WTC11 (cell line): ENCODE data around the gene PSMD11. TPM values are rescaled to one million over a fixed set of nuclear protein-coding genes. Genes with fewer than 3 reads are reported as not detected.

Source experiments
- ATAC-seq: fragments of 200-7000 bp; cut with Tn5 transposase; 2 replicates; pipeline ENCODE4 v1.10.0; 2021; ENCODE audit warnings: mild to moderate bottlenecking, moderate library complexity
- CTCF ChIA-PET: fragments of 300-600 bp; sonication (Branson Sonifier 250); formaldehyde crosslinking; loops from one replicate; lab custom pipeline; 2021; ENCODE audit warnings: antibody characterized with exemption; lab: Charles Lee
- POLR2A ChIA-PET: fragments of 350-600 bp; sonication (Branson Sonifier 250); formaldehyde crosslinking; loops from one replicate; lab custom pipeline; 2021; ENCODE audit warnings: antibody characterized with exemption; lab: Charles Lee
- DNase-seq: peaks from one replicate; pipeline ENCODE4 v3.0.0; 2021; ENCODE audit warnings: low spot score
- H3K27ac Mint-ChIP-seq: 2 replicates; pipeline ENCODE4 v1.8.0; 2021; ENCODE audit warnings: mixed read lengths
- H3K27me3 Mint-ChIP-seq: 2 replicates; pipeline ENCODE4 v1.8.0; 2021; ENCODE audit warnings: low read depth, mild to moderate bottlenecking, moderate library complexity, mixed read lengths
- H3K36me3 Mint-ChIP-seq: 2 replicates; pipeline ENCODE4 v1.8.0; 2021; ENCODE audit warnings: mixed read lengths
- H3K4me1 Mint-ChIP-seq: 2 replicates; pipeline ENCODE4 v1.8.0; 2022; ENCODE audit warnings: mixed read lengths
- H3K4me3 Mint-ChIP-seq: 2 replicates; pipeline ENCODE4 v1.8.0; 2021; ENCODE audit warnings: mild to moderate bottlenecking, moderate library complexity, mixed read lengths
- H3K9me3 Mint-ChIP-seq: 2 replicates; pipeline ENCODE4 v1.8.0; 2021; ENCODE audit warnings: mixed read lengths
- JAZF1 ChIP-seq: fragments of 250-450 bp; sonication (Bioruptor Pico); IDR thresholded peaks from 2 replicates; pipeline ENCODE4 v1.9.0; 2021; ENCODE audit warnings: moderate library complexity, mild to moderate bottlenecking, inconsistent platforms
- JUN ChIP-seq: sonication (generic); formaldehyde crosslinking; IDR thresholded peaks from 2 replicates; pipeline ENCODE4 v1.8.0; 2023; ENCODE audit warnings: mild to moderate bottlenecking, missing genetic modification reagents
- SMAD4 ChIP-seq: sonication (generic); formaldehyde crosslinking; IDR thresholded peaks from 2 replicates; pipeline ENCODE4 v1.8.0; 2022; ENCODE audit warnings: mild to moderate bottlenecking, missing genetic modification reagents
- total RNA-seq: library from RNA; stranded (reverse); gene quantifications from 3 replicates; pipeline ENCODE4 v1.2.3, GENCODE V29; 2021
- TF ChIP-seq, protein P1 (sequence below): sonication (generic); formaldehyde crosslinking; IDR thresholded peaks from 2 replicates; pipeline ENCODE4 v1.8.0; 2022; ENCODE audit warnings: mild to moderate bottlenecking, missing genetic modification reagents
- TF ChIP-seq, protein P2 (sequence below): sonication (generic); formaldehyde crosslinking; IDR thresholded peaks from 2 replicates; pipeline ENCODE4 v1.8.1; 2023; ENCODE audit warnings: mild to moderate bottlenecking, missing genetic modification reagents, moderate library complexity
- TF ChIP-seq, protein P3 (sequence below): sonication (generic); formaldehyde crosslinking; IDR thresholded peaks from 2 replicates; pipeline ENCODE4 v1.8.1; 2022; ENCODE audit warnings: low read depth, mild to moderate bottlenecking, moderate library complexity, missing genetic modification reagents, borderline replicate concordance
- TF ChIP-seq, protein P4 (sequence below): sonication (generic); formaldehyde crosslinking; conservative IDR thresholded peaks from 2 replicates; pipeline ENCODE4 v1.8.1; 2022; ENCODE audit warnings: mild to moderate bottlenecking, missing genetic modification reagents

Gene PSMD11
- total RNA-seq, 1 experiment from 2014 or later, result 155 TPM

DNA sequence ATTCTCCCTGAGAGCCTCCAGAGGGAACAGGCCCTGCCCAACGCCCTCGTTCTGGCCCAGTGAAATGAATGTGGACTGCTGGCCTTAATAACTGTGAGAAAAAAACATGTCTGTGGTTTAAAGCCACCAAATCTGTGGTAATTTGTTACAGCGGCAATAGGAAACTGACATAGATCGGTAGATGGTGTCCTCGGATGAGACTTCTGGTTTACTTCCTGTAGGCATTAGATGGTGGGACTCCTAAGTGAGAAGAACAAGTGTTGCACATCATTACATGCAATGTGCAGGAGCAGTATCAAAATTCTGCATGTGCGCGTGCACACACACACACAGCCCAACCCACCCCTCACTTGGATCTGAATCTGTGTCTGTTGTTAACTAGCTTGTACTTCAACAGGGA, 84.5 kb downstream of the PSMD11 start:
- CTCF ChIA-PET, result interaction anchor here (1.0 kb wide), 1 partner anchor 45 kb away, joined by 3 read pairs; no protein-coding TSS in a partner anchor
- no peak for ATAC-seq
- no peak overlapping the region for H3K4me3 Mint-ChIP-seq

DNA sequence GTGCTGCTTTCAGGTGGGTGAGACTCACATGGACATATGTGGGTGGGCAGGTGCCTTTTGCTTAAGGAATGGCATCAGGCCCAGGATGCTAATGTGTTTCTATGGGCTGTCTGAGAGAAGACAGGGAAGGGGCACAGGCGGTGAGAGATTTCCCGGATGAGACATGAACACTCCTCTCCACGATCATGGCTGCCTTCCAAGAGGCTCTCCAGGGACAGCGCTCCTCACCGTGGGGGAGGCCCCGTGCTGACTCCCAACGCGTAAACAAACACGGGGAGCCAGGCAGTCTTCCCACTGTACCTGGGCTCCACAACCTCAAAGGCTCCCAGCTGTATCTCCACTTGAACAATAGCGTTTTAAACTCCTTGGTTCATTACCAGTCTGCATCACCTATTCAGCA, 85.3 kb downstream of the PSMD11 start:
- POLR2A ChIA-PET, result interaction anchor here (0.6 kb wide), 1 partner anchor 42 kb away, joined by 3 read pairs; no protein-coding TSS in a partner anchor
- H3K27me3 Mint-ChIP-seq, result peaks cover 4% of the 10 kb centered on the region; the same call in 1 of the 2 replicates
- TF ChIP-seq, protein P1, sequence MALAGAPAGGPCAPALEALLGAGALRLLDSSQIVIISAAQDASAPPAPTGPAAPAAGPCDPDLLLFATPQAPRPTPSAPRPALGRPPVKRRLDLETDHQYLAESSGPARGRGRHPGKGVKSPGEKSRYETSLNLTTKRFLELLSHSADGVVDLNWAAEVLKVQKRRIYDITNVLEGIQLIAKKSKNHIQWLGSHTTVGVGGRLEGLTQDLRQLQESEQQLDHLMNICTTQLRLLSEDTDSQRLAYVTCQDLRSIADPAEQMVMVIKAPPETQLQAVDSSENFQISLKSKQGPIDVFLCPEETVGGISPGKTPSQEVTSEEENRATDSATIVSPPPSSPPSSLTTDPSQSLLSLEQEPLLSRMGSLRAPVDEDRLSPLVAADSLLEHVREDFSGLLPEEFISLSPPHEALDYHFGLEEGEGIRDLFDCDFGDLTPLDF (CRISPR knock-in tag), result no peak
- TF ChIP-seq, protein P2, sequence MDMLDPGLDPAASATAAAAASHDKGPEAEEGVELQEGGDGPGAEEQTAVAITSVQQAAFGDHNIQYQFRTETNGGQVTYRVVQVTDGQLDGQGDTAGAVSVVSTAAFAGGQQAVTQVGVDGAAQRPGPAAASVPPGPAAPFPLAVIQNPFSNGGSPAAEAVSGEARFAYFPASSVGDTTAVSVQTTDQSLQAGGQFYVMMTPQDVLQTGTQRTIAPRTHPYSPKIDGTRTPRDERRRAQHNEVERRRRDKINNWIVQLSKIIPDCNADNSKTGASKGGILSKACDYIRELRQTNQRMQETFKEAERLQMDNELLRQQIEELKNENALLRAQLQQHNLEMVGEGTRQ (CRISPR knock-in tag), result no peak
- TF ChIP-seq, protein P3, sequence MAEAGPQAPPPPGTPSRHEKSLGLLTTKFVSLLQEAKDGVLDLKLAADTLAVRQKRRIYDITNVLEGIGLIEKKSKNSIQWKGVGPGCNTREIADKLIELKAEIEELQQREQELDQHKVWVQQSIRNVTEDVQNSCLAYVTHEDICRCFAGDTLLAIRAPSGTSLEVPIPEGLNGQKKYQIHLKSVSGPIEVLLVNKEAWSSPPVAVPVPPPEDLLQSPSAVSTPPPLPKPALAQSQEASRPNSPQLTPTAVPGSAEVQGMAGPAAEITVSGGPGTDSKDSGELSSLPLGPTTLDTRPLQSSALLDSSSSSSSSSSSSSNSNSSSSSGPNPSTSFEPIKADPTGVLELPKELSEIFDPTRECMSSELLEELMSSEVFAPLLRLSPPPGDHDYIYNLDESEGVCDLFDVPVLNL (CRISPR knock-in tag), result no peak
- TF ChIP-seq, protein P4, sequence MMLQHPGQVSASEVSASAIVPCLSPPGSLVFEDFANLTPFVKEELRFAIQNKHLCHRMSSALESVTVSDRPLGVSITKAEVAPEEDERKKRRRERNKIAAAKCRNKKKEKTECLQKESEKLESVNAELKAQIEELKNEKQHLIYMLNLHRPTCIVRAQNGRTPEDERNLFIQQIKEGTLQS (CRISPR knock-in tag), result no peak
- TF ChIP-seq JAZF1 (no peak), JUN (CRISPR knock-in tag) (no peak)
- H3K9me3 Mint-ChIP-seq, result no peaks in the 10 kb centered on the region
- no peak overlapping the region for H3K4me3 Mint-ChIP-seq
- CTCF ChIA-PET, result no interaction called here
- ATAC-seq, result no peak
- H3K36me3 Mint-ChIP-seq, result no peaks in the 10 kb centered on the region
- DNase-seq, result no peak
- H3K4me1 Mint-ChIP-seq, result no peaks in the 10 kb centered on the region
- no peak overlapping the region for H3K27ac Mint-ChIP-seq

More for the DNA sequence above, 84.5 kb downstream of the PSMD11 start:
- no peak for DNase-seq
- peak overlapping the region; percentile 39; the same call in 1 of the 2 replicates for H3K27ac Mint-ChIP-seq
- TF ChIP-seq SMAD4 (CRISPR knock-in tag), result no peak
- no peaks in the 10 kb centered on the region for H3K9me3 Mint-ChIP-seq
- peaks cover 4% of the 10 kb centered on the region for H3K4me1 Mint-ChIP-seq
- H3K36me3 Mint-ChIP-seq, result no peaks in the 10 kb centered on the region
- POLR2A ChIA-PET, result interaction anchor here (0.6 kb wide), 1 partner anchor 41 kb away, joined by 3 read pairs; no protein-coding TSS in a partner anchor
- peaks cover 4% of the 10 kb centered on the region; the same call in 1 of the 2 replicates for H3K27me3 Mint-ChIP-seq

Other genes starting within 250 kb of the PSMD11 start
- 11.3 to 13.2 TPM (median 11.6 TPM) in 3 replicates for gene RHBDL3, start 178.7 kb upstream of the PSMD11 start, total RNA-seq
- 35.5 to 49.4 TPM (median 35.5 TPM) in 3 replicates for gene C17orf75, start 102.3 kb upstream of the PSMD11 start, total RNA-seq
- gene ZNF207, start 94.4 kb upstream of the PSMD11 start, total RNA-seq, result 188 to 223 TPM (median 201 TPM) in 3 replicates
- gene CDK5R1, start 42.5 kb downstream of the PSMD11 start, total RNA-seq, result 9.0 to 9.9 TPM (median 9.2 TPM) in 3 replicates